ENCODE results near the gene KRT86. TPM values are rescaled to one million over a fixed set of nuclear protein-coding genes. Genes with fewer than 3 reads are reported as not detected.

The KRT86 gene
- total and polyA plus RNA-seq, 4 experiments from 2014 or later = not detected

- intact Hi-C loops (cut with micrococcal nuclease) = no loop called here
- Histone ChIP-seq H3K4me1 (ENCODE audit: insufficient read depth, low read length) (no peaks in the 10 kb centered on the region), H3K27me3 (ENCODE audit: insufficient read depth, low read length) (peaks cover 6% of the 10 kb centered on the region), H3K27ac (ENCODE audit: low read depth, low read length) (no peak overlapping the region), H3K4me3 (ENCODE audit: low read length in 2 of 2) (no peak overlapping the region), H3K36me3 (ENCODE audit: insufficient read depth, low read length) (no peaks in the 10 kb centered on the region), H3K9me3 (ENCODE audit: control insufficient read depth in 1 of 2, low read length in 2 of 2) (no peaks in the 10 kb centered on the region)
- ChIA-PET CTCF (ENCODE audit: partially characterized antibody) (no interaction called here), POLR2A (ENCODE audit: partially characterized antibody) (no interaction called here)
- Mint-ChIP-seq H3K36me3 (no peaks in the 10 kb centered on the region), H3K4me1 (no peaks in the 10 kb centered on the region), H3K27ac (no peak overlapping the region), H3K9me3 (no peaks in the 10 kb centered on the region), H3K4me3 (no peak overlapping the region), H3K27me3 (peaks cover 38 to 41% of the 10 kb centered on the region in 2 donors)
- DNase-seq = no peak
These were observed 39.3 kb upstream of the KRT86 start for GRCh38 chr12:52235001-52235764.

GRCh38 chr12:52235822-52236361, 38.6 kb upstream of the KRT86 start:
- Histone ChIP-seq H3K36me3 (ENCODE audit: insufficient read depth, low read length) (no peaks in the 10 kb centered on the region), H3K4me3 (ENCODE audit: low read length in 2 of 2) (no peak overlapping the region), H3K27ac (ENCODE audit: low read depth, low read length) (no peak overlapping the region), H3K9me3 (ENCODE audit: control insufficient read depth in 1 of 2, low read length in 2 of 2) (no peaks in the 10 kb centered on the region), H3K27me3 (ENCODE audit: insufficient read depth, low read length) (peaks cover 6% of the 10 kb centered on the region), H3K4me1 (ENCODE audit: insufficient read depth, low read length) (no peaks in the 10 kb centered on the region)
- no peak for DNase-seq
- intact Hi-C loops (cut with micrococcal nuclease) = no loop called here
- Mint-ChIP-seq H3K27ac (no peak overlapping the region), H3K4me3 (no peak overlapping the region), H3K27me3 (peaks cover 32 to 36% of the 10 kb centered on the region in 2 donors), H3K9me3 (no peaks in the 10 kb centered on the region), H3K4me1 (no peaks in the 10 kb centered on the region), H3K36me3 (no peaks in the 10 kb centered on the region)
- POLR2A ChIA-PET (ENCODE audit: partially characterized antibody) = no interaction called here
- CTCF ChIA-PET (ENCODE audit: partially characterized antibody) = no interaction called here

GRCh38 chr12:52236386-52237050, 37.9 kb upstream of the KRT86 start:
- Mint-ChIP-seq H3K4me3 (no peak overlapping the region), H3K9me3 (no peaks in the 10 kb centered on the region), H3K27ac (no peak overlapping the region), H3K27me3 (peaks cover 30 to 31% of the 10 kb centered on the region in 2 donors), H3K4me1 (no peaks in the 10 kb centered on the region), H3K36me3 (no peaks in the 10 kb centered on the region)
- H3K27me3 ChIP-seq (ENCODE audit: insufficient read depth, low read length) = peaks cover 6% of the 10 kb centered on the region
- POLR2A ChIA-PET (ENCODE audit: partially characterized antibody) = no interaction called here
- no peak for DNase-seq
- no peak overlapping the region for H3K27ac ChIP-seq (ENCODE audit: low read depth, low read length)
- intact Hi-C loops (cut with micrococcal nuclease) = no loop called here
- H3K4me1 ChIP-seq (ENCODE audit: insufficient read depth, low read length) = no peaks in the 10 kb centered on the region
- CTCF ChIA-PET (ENCODE audit: partially characterized antibody) = no interaction called here
- H3K9me3 ChIP-seq (ENCODE audit: control insufficient read depth in 1 of 2, low read length in 2 of 2) = no peaks in the 10 kb centered on the region
- H3K4me3 ChIP-seq (ENCODE audit: low read length in 2 of 2) = no peak overlapping the region
- no peaks in the 10 kb centered on the region for H3K36me3 ChIP-seq (ENCODE audit: insufficient read depth, low read length)

GRCh38 chr12:52238207-52238840, 36.1 kb upstream of the KRT86 start:
- ChIA-PET CTCF (ENCODE audit: partially characterized antibody) (interaction anchor here (0.8 to 1.4 kb wide), 2 partner anchors 39 to 41 kb away, joined by 3 to 6 read pairs; no protein-coding TSS in a partner anchor), POLR2A (ENCODE audit: partially characterized antibody) (no interaction called here)
- Mint-ChIP-seq H3K36me3 (no peaks in the 10 kb centered on the region), H3K27me3 (peaks cover 17 to 18% of the 10 kb centered on the region in 2 donors), H3K4me1 (peaks cover 0 to 1% (median under 1%) of the 10 kb centered on the region in 4 donors), H3K4me3 (no peak overlapping the region), H3K9me3 (peaks cover 0 to 2% (median 0%) of the 10 kb centered on the region in 8 donors), H3K27ac (no peak overlapping the region)
- intact Hi-C loops (cut with micrococcal nuclease) = no loop called here
- no peak overlapping the region for H3K27ac ChIP-seq (ENCODE audit: low read depth, low read length)
- no peaks in the 10 kb centered on the region for H3K36me3 ChIP-seq (ENCODE audit: insufficient read depth, low read length)
- H3K9me3 ChIP-seq (ENCODE audit: control insufficient read depth in 1 of 2, low read length in 2 of 2) = no peaks in the 10 kb centered on the region
- no peak for DNase-seq
- H3K4me1 ChIP-seq (ENCODE audit: insufficient read depth, low read length) = peaks cover 6% of the 10 kb centered on the region
- no peak overlapping the region for H3K4me3 ChIP-seq (ENCODE audit: low read length in 2 of 2)
- H3K27me3 ChIP-seq (ENCODE audit: insufficient read depth, low read length) = no peaks in the 10 kb centered on the region

GRCh38 chr12:52238916-52239646, 35.4 kb upstream of the KRT86 start:
- peaks cover 0 to 2% (median 0%) of the 10 kb centered on the region in 8 donors for H3K9me3 Mint-ChIP-seq
- no peak overlapping the region for H3K27ac ChIP-seq (ENCODE audit: low read depth, low read length)
- H3K4me3 ChIP-seq (ENCODE audit: low read length in 2 of 2) = no peak overlapping the region
- peaks cover 13 to 14% of the 10 kb centered on the region in 2 donors for H3K27me3 Mint-ChIP-seq
- no peaks in the 10 kb centered on the region for H3K9me3 ChIP-seq (ENCODE audit: control insufficient read depth in 1 of 2, low read length in 2 of 2)
- no peaks in the 10 kb centered on the region for H3K27me3 ChIP-seq (ENCODE audit: insufficient read depth, low read length)
- H3K36me3 ChIP-seq (ENCODE audit: insufficient read depth, low read length) = no peaks in the 10 kb centered on the region
- H3K4me1 ChIP-seq (ENCODE audit: insufficient read depth, low read length) = peaks cover 14% of the 10 kb centered on the region
- CTCF ChIA-PET (ENCODE audit: partially characterized antibody) = no interaction called here
- H3K4me3 Mint-ChIP-seq = no peak overlapping the region
- H3K4me1 Mint-ChIP-seq = peaks cover 5 to 9% (median 8%) of the 10 kb centered on the region in 4 donors
- DNase-seq = no peak
- intact Hi-C loops (cut with micrococcal nuclease) = no loop called here
- no peak overlapping the region for H3K27ac Mint-ChIP-seq
- H3K36me3 Mint-ChIP-seq = no peaks in the 10 kb centered on the region
- POLR2A ChIA-PET (ENCODE audit: partially characterized antibody) = no interaction called here

- no peak for DNase-seq
- peaks cover 19% of the 10 kb centered on the region for H3K4me1 ChIP-seq (ENCODE audit: insufficient read depth, low read length)
- Mint-ChIP-seq H3K27ac (no peak overlapping the region), H3K9me3 (peaks cover 0 to 2% (median 0%) of the 10 kb centered on the region in 8 donors), H3K4me1 (peaks cover 9 to 15% (median 13%) of the 10 kb centered on the region in 4 donors), H3K36me3 (no peaks in the 10 kb centered on the region), H3K4me3 (no peak overlapping the region), H3K27me3 (peaks cover 8 to 9% of the 10 kb centered on the region in 2 donors)
- no peaks in the 10 kb centered on the region for H3K9me3 ChIP-seq (ENCODE audit: control insufficient read depth in 1 of 2, low read length in 2 of 2)
- H3K4me3 ChIP-seq (ENCODE audit: low read length in 2 of 2) = no peak overlapping the region
- POLR2A ChIA-PET (ENCODE audit: partially characterized antibody) = interaction anchor here (0.9 kb wide), 1 partner anchor 15 kb away, joined by 4 read pairs; no protein-coding TSS in a partner anchor
- CTCF ChIA-PET (ENCODE audit: partially characterized antibody) = no interaction called here
- intact Hi-C loops (cut with micrococcal nuclease) = no loop called here
- no peak overlapping the region for H3K27ac ChIP-seq (ENCODE audit: low read depth, low read length)
- H3K36me3 ChIP-seq (ENCODE audit: insufficient read depth, low read length) = no peaks in the 10 kb centered on the region
- no peaks in the 10 kb centered on the region for H3K27me3 ChIP-seq (ENCODE audit: insufficient read depth, low read length)
These were observed 34.7 kb upstream of the KRT86 start for GRCh38 chr12:52239767-52240166.
